Body of pancreas (tissue), 4 donors: ENCODE data around the gene UBAP2L. TPM values are rescaled to one million over a fixed set of nuclear protein-coding genes. Genes with fewer than 3 reads are reported as not detected.

Experiments used
- ATAC-seq: fragments of 150-250 bp; one replicate; pipeline ENCODE4 v1.9.1; 2016
- DNase-seq, 4 donors: peaks; one replicate each; pipeline ENCODE4 v3.0.0-alpha.2; 2019
- H3K27ac ChIP-seq, 4 donors: fragments of 200-600 bp; sonication (generic); 1 replicate in 3 of 4; 2 replicates in 1 of 4; pipeline versions ENCODE4 v1.5.1 to v1.6.1; 2016 to 2019; ENCODE audit warnings: mild to moderate bottlenecking in 1 of 4, mixed read lengths in 1 of 4, moderate library complexity in 1 of 4
- H3K27me3 ChIP-seq, 2 donors: fragments of 200-600 bp; sonication (generic); one replicate each; pipeline ENCODE4 v1.6.0; 2016; ENCODE audit warnings: mild to moderate bottlenecking in 1 of 2
- H3K36me3 ChIP-seq, 2 donors: fragments of 200-600 bp; sonication (generic); replicated peaks in 1 of 2; 2 replicates each; pipeline ENCODE4 v1.5.1; 2016; ENCODE audit warnings: low read depth in 2 of 2; ENCODE audit not compliant: insufficient read depth in 1 of 2
- H3K4me1 ChIP-seq: fragments of 200-600 bp; sonication (generic); one replicate; pipeline ENCODE4 v1.6.0; 2016
- H3K4me3 ChIP-seq, 2 donors: fragments of 200-600 bp; sonication (generic); 1 replicate in 1 of 2; 2 replicates in 1 of 2; pipeline ENCODE4 v1.5.1; 2016 to 2019
- H3K9me3 ChIP-seq, 3 donors: fragments of 200-600 bp; sonication (generic); 1 replicate in 2 of 3; 2 replicates in 1 of 3; pipeline ENCODE4 v1.5.1; 2016
- CTCF ChIP-seq, 7 experiments: fragments of 450-650 bp in 4 of 7; fragments of 200-600 bp in 3 of 7; sonication (generic) in 3 of 7; IDR thresholded peaks; one replicate each; pipeline ENCODE4 v1.5.1; 2016 to 2019; ENCODE audit warnings: antibody characterized with exemption in 7 of 7
- POLR2A ChIP-seq, 3 donors: fragments of 450-650 bp; IDR thresholded peaks; one replicate each; pipeline ENCODE4 v1.6.1; 2016; ENCODE audit warnings: antibody characterized with exemption in 3 of 3, mild to moderate bottlenecking in 2 of 3
- WGBS, 2 donors: methylation state at CpG; one replicate each; pipeline ENCODE4 v1.1.5; 2017; 5-methylcytosine and 5-hydroxymethylcytosine counted together
- intact Hi-C: fragments of 100-400 bp; cut with DNase I; formaldehyde crosslinking; loops from one replicate; pipeline ENCODE4 v1.15.1; 2023
- total RNA-seq, 2 donors: library from RNA; depleted of rRNA; stranded (reverse); fragments of >200 nt; gene quantifications; one replicate each; pipeline ENCODE4 v1.1.0, GENCODE V29; 2016

The UBAP2L gene
- total RNA-seq, 2 donors from 2014 or later: 38.1 to 50.1 TPM

- ATAC-seq (no peak), DNase-seq (no peak)
- H3K27me3 ChIP-seq: no peaks in the 10 kb centered on the region
- peaks cover 3 to 30% of the 10 kb centered on the region in 2 donors for H3K36me3 ChIP-seq
- intact Hi-C loops: no loop called here
- TF ChIP-seq POLR2A (IDR thresholded peaks at IDR 0.05) (no peak), CTCF (IDR thresholded peaks at IDR 0.05) (no peak)
- H3K27ac ChIP-seq: no peak overlapping the region
- H3K9me3 ChIP-seq: no peaks in the 10 kb centered on the region
- H3K4me3 ChIP-seq: no peak overlapping the region
- no peaks in the 10 kb centered on the region for H3K4me1 ChIP-seq
- WGBS, 2 donors: 91 to 92% methylated on average over 9 of the region's 9 CpGs
Observed at GRCh38 chr1:154207262-154207661, 13.5 kb upstream of the UBAP2L start.

- H3K27ac ChIP-seq: no peak overlapping the region
- TF ChIP-seq CTCF (IDR thresholded peaks at IDR 0.05) (no peak), POLR2A (IDR thresholded peaks at IDR 0.05) (no peak)
- peaks cover 12 to 43% of the 10 kb centered on the region in 2 donors for H3K36me3 ChIP-seq
- no peaks in the 10 kb centered on the region for H3K9me3 ChIP-seq
- ATAC-seq (no peak), DNase-seq (no peak)
- no peak overlapping the region for H3K4me3 ChIP-seq
- no peaks in the 10 kb centered on the region for H3K27me3 ChIP-seq
- peaks cover 2% of the 10 kb centered on the region for H3K4me1 ChIP-seq
- 74 to 84% methylated on average over 5 of the region's 5 CpGs for WGBS, 2 donors
- intact Hi-C loops: no loop called here
Observed at GRCh38 chr1:154208677-154209388, 11.9 kb upstream of the UBAP2L start.

- Histone ChIP-seq H3K27ac (no peak overlapping the region), H3K4me1 (peaks cover 15% of the 10 kb centered on the region), H3K27me3 (no peaks in the 10 kb centered on the region), H3K4me3 (no peak overlapping the region), H3K36me3 (peaks cover 12 to 39% of the 10 kb centered on the region in 2 donors), H3K9me3 (no peaks in the 10 kb centered on the region)
- no peak for TF ChIP-seq POLR2A (IDR thresholded peaks at IDR 0.05)
- no peak for TF ChIP-seq CTCF (IDR thresholded peaks at IDR 0.05)
- ATAC-seq: no peak
- no peak for DNase-seq
- intact Hi-C loops: no loop called here
- 78 to 83% methylated on average over 10 of the region's 10 CpGs for WGBS, 2 donors
Observed at GRCh38 chr1:154212083-154212482, 8.7 kb upstream of the UBAP2L start.

- TF ChIP-seq CTCF (IDR thresholded peaks at IDR 0.05): no peak
- TF ChIP-seq POLR2A (IDR thresholded peaks at IDR 0.05): no peak
- H3K4me3 ChIP-seq: no peak overlapping the region
- intact Hi-C loops: no loop called here
- H3K27me3 ChIP-seq: no peaks in the 10 kb centered on the region
- no peaks in the 10 kb centered on the region for H3K9me3 ChIP-seq
- peaks cover 12 to 37% of the 10 kb centered on the region in 2 donors for H3K36me3 ChIP-seq
- H3K4me1 ChIP-seq: peaks cover 26% of the 10 kb centered on the region
- no peak for ATAC-seq
- no peak overlapping the region for H3K27ac ChIP-seq
- WGBS, 2 donors: 85 to 96% methylated on average over 1 of the region's 1 CpG
- DNase-seq: no peak
Observed at GRCh38 chr1:154213274-154213673, 7.5 kb upstream of the UBAP2L start.

GRCh38 chr1:154218545-154218944 lies 2.2 kb upstream of the UBAP2L start:
- H3K27me3 ChIP-seq: no peaks in the 10 kb centered on the region
- 13 to 33% methylated on average over 3 of the region's 3 CpGs for WGBS, 2 donors
- peaks cover 56% of the 10 kb centered on the region for H3K4me1 ChIP-seq
- no peaks in the 10 kb centered on the region for H3K9me3 ChIP-seq
- no peak for DNase-seq
- no peak for TF ChIP-seq POLR2A (IDR thresholded peaks at IDR 0.05)
- TF ChIP-seq CTCF (IDR thresholded peaks at IDR 0.05): no peak
- peaks cover 0 to 5% of the 10 kb centered on the region in 2 donors for H3K36me3 ChIP-seq
- H3K4me3 ChIP-seq: no peak overlapping the region
- no peak overlapping the region for H3K27ac ChIP-seq
- intact Hi-C loops: no loop called here
- no peak for ATAC-seq
